NK-92 treated with Interleukin-12 subunit alpha and Interleukin-12 subunit beta, amount 100 ng/mL, for 24 hours (cell line): ENCODE data around the gene SPNS2.

Experiments
- DNase-seq: peaks from one replicate; lab custom pipeline; 2025; lab: John Stamatoyannopoulos, UW

SPNS2 gene

DNA sequence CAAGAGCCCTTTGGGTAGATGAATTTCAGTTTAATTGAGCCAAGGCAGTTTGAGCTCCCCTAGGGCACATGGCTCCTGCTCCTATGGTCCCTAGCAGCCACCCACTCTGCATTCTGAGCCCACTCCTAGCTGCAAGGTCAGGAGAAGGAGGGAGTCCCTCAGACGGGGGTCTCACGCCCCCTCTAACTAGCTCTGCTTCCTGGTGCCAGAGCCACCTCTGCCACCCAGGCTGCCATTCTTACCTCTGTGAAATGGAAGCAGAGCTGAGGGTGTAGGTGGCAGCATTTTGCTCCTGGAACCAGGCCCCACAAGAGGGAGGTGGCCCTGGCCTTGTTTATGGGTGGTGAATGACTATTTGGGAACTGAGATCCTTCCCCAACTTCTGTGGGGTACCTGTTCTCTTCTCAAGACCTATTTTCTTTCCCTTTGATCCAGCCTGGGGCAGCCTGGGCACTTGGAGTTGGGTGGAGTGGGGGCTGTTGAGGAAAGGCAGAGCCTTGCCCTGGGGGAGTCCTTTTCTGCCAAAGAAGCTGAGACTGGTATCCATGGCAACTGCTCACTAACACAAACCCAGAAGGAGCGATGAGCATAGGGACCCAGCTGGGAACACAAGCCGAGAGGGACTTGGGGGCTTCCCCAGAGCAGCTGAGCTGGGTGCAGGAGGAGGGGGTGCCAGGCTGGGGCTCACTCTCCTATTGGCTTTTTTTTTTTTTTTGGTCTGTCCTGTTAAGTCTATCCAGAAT, 4.8 kb downstream of the SPNS2 start:
- no peak for DNase-seq

DNA sequence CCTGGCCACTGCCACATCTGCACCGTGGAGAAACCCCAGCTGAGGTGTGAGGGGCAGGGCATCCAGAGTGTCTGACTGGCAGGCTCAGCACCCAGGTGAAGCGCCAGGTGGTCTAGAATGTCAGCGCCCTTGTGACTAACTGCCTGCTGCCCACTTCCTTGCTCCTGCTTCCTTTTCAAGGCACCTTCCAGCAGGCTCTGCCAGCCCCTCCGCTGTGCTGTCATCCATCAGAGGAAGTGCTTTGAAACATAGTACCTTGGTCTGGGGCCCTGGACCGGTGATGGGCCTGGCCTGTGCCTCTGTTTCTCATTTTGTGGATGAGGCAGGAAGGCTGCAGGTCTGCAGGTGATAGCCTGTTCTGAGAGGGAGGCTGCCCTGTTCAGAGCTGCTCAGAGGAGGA, 5.5 kb downstream of the SPNS2 start:
- no peak for DNase-seq

DNA sequence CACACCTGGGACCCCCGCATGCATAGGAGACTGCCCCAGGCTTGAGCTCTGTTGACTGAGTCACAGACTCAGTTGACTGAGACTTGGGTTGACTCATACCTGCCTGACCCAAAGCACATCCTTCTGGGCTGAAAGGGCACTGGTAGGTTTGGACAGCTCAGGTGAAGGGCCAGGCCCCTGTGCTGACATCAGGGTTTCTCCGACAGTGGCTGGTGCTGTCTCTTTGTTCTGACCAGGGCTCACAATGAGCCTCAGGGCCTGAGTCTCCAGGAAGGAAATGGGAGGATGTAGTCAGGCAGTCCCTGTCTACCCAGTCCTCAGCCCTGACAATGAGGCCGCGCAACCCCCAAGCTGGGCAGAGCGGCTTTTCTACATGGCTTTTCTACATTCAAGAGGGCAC, 6.5 kb downstream of the SPNS2 start:
- no peak for DNase-seq

GRCh38 chr17:4506175-4506813, 7.6 kb downstream of the SPNS2 start:
- no peak for DNase-seq

GRCh38 chr17:4506892-4507291, 8.2 kb downstream of the SPNS2 start:
- DNase-seq = no peak

GRCh38 chr17:4507361-4508111, 8.9 kb downstream of the SPNS2 start:
- DNase-seq = no peak

- no peak for DNase-seq
Measured at GRCh38 chr17:4508207-4508606, 9.5 kb downstream of the SPNS2 start.

- DNase-seq = no peak
Measured at GRCh38 chr17:4509401-4509800, 10.7 kb downstream of the SPNS2 start.

GRCh38 chr17:4509923-4510617, 11.4 kb downstream of the SPNS2 start:
- no peak for DNase-seq

DNA sequence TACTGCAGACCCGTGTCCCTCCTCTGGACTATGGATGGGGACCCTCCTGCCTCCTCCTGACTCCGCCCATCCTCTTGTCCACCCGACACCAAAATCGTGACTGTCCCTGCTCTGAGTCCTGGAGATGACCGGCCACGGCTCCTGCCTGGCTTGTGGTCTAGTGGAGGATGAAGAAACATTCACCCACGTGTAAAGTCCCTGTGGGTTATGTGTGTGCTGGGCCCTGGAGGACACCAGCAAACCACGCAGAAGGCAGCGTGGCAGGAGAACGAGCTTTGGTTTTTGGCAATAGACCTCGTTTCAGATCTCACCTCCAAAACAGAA, 11.9 kb downstream of the SPNS2 start:
- DNase-seq = no peak

DNA sequence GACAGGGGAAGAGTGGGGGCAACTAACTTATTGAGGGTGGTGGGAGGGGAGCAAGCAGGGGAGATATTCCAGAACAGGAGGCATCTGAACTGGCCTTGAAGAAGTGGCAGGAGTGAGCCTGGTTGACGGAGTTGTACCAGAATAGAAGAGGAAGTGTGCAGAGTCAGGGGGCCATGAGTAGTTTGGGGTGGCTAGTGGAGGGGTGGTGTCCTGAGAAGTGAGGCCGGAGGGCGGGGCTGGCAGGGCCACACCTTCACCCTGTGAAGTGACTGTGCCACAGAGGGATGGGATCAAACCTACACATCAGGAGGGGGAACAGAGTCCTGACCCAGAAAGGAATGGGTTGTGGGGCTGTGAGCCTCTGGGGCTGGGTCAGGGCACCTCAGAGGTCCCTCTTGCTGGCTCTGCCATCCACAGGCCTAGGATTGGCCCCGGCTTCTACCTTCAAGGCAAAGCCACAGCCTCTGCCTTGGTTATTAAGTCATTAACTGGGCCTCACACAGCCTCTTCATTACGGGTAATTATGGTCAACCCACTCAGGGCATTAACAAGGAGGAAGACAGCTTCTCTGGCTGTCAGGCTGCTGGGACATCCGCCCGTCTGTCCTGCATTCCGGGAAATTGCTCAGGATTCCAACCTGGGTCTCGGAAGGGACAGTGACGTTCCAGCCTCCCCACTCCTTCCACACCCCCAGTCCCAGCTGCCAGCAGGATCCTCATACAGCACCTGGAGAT, 12.7 kb downstream of the SPNS2 start:
- DNase-seq = no peak

DNA sequence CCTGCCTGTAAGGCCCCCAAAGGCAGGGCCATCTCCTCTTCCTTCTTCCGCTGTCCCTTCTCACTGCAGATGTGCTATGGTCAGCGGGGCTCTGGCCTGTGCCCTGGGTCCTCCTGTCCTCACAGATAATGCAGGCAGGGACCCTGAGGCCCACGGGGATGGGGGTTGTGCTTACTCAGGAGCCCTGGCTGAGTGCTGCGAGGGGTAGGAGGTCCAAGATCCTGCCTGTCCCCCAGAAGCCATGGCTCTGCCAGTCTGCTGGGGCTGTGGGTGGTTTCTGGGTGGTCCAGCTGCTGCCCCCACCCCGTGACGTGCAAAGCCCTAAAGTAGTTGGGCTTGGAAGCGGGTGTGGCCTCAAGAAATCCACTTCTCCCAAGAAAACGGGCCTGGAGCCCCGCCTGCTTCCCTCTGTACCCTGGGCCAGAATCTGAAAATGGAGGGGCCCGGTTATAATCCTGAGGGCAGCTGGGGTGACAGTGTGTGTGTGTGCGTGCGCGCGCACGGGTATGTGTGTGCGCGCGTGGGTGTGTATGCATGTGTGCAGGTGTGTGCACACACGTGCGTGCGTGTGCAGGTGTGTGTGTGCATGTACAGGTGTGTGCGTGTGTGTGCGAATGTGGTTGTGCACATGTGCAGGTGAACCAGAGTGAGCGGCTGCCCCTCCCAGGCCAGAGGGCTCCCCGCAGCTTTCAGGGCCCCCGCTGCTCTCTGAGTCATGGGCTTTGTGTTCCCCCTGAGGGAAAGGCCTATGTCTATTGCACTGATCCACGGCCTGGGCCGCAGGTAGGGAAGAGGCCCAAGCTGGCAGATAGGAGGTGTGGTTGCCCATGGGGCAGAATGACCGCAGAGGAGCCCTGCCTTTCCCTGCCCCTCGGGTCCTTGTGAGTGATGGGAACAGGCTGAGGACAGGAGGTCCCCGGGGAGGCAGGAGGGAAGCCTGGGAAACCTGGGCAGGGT, 13.8 kb downstream of the SPNS2 start:
- DNase-seq = no peak

DNA sequence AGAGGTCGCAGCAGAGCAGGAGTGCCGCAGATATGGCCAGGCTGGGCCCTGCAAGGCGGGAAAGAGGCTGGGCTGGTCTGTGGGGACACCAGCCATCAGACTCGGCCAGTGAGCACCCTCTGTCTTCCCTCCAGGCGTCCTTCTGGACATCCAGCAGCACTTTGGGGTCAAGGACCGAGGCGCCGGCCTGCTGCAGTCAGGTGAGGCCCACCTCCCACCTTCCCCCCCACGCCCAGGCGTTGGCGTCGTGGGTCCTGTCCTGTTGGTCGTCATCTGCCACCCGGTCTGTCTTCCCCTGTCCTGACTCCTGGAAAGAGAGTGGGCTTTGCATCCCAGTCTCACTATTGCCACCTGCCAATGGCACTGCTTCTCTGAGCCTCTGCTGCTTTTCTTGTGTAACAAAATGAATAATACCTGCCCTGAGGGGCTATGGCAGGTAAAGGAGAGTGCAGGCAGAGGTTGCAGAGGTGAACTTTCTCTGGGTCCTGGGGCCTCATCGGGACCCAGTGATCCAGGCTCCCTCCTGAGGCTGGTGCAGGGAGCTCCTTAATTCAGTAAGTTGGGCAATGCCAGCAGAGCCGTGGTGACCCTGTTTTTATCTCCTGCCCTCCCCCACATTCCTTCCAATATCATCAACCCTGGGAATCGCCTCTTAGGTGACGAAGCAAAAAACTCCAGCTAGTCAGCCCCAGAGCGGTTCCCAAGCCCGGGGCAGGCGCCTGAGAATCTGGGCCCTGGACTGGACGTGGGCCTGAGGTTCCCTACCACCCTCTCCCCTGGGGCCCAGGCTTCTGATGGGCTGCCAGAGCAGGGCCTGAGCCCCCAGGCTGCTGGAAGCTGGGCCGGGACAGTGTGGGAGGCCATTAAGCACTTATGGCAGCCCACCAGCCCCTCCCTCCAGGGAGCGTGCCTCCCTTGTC, 14.7 kb downstream of the SPNS2 start:
- no peak for DNase-seq

- DNase-seq = no peak
Measured at GRCh38 chr17:4514206-4514605, 15.5 kb downstream of the SPNS2 start.

GRCh38 chr17:4514779-4515178, 16.1 kb downstream of the SPNS2 start:
- no peak for DNase-seq

DNA sequence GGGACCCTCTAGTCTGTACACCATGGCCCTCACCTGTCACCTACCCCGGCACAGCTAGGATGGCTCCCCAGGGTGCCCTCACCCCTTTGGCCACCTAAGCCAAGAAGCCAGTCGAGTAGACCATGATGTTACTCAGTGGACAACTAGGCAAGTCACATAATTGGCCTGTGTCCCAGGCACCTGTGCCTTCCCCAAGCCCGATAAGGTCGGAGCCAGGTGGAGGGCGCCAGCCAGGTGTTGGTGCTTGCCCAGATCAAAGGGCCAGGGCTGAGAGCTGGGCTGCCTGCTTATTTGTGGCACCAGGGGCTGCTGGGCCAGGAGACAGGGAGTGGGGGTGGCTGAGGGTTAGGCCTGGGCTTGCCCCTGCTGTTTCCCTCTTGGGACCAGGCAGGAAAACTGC, 16.8 kb downstream of the SPNS2 start:
- no peak for DNase-seq

DNA sequence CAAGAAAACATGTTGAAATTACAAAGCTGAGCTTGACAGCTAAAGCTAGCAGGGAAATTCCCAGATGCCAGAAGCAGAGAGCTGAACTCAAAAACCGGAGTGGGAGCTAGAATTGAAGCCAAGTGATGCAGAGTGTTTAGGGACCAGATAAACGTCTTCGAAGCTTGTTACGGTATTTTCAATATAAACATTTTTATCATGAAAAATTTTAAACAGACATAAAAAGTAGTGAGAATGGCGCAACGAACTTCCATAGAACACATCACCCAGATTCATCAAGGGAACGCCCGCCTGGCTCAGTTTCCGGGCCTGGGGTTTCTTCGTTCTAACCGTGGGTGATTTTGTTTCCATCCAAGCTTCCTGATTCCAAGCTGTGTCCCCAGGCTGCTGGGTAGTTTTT, 18.1 kb downstream of the SPNS2 start:
- DNase-seq = no peak

- DNase-seq = no peak
Measured at GRCh38 chr17:4518901-4519300, 20.2 kb downstream of the SPNS2 start.

DNA sequence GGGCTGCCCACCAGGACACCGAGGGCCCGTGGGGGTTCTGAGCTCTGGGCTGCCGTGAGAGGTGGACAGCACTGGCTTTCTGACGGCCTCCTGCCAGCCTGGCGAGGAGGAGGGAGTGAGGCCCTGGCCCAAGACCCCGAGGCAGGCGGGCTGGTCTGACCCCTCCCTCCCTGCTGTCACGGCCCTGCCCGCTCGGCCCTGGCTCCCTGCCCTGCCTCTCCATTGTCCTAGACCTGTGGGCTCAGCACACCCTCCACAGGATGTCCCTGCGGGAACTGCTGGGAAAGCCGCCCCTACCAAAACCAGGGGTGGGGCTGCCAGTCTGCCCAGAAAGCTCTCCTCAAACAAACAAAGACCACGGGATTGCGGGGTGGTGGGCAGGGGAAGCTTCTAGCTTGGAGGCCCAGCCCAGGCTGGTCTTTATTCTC, 20.7 kb downstream of the SPNS2 start:
- DNase-seq = no peak
